T-cell (primary cell): Measurements from ENCODE around the gene PDE6A. TPM values are rescaled to one million over a fixed set of nuclear protein-coding genes. Genes with fewer than 3 reads are reported as not detected.

Experiments
- ATAC-seq, 4 experiments: fragments of 200-7000 bp in 3 of 4; fragments of 150-1000 bp in 1 of 4; cut with Tn5 transposase; replicated peaks in 1 of 4; 1 replicate in 3 of 4; 2 replicates in 1 of 4; pipeline ENCODE4 v1.10.0; 2021; ENCODE audit warnings: moderate library complexity in 3 of 4, mild to moderate bottlenecking in 2 of 4, moderate number of reproducible peaks in 1 of 4
- CTCF ChIA-PET, 2 donors: fragments of 300-600 bp; sonication (Branson Sonifier 250); formaldehyde crosslinking; loops; one replicate each; lab custom pipeline; 2022; ENCODE audit warnings: antibody characterized with exemption in 2 of 2; lab: Charles Lee
- POLR2A ChIA-PET, 2 donors: fragments of 300-600 bp; sonication (Branson Sonifier 250); formaldehyde crosslinking; loops; one replicate each; lab custom pipeline; 2022; ENCODE audit warnings: antibody characterized with exemption in 2 of 2; lab: Charles Lee
- DNase-seq, 35 experiments: peaks; one replicate each; pipeline versions ENCODE4 v3.0.0 to v3.0.0-alpha.2; 2013 to 2023
- H3K27ac ChIP-seq: one replicate; pipeline ENCODE4 v1.5.1; 2013; ENCODE audit warnings: low read length
- H3K27me3 ChIP-seq, 2 experiments: replicated peaks in 1 of 2; 1 replicate in 1 of 2; 2 replicates in 1 of 2; pipeline versions ENCODE4 v1.6.1 to v1.7.0; 2013; ENCODE audit warnings: low read length in 1 of 2, mixed read lengths in 1 of 2; ENCODE audit not compliant: control insufficient read depth in 2 of 2, insufficient read depth in 2 of 2; ENCODE audit errors: extremely low read depth in 1 of 2
- H3K36me3 ChIP-seq, 2 donors: 1 replicate in 1 of 2; 2 replicates in 1 of 2; pipeline versions ENCODE4 v1.6.1 to v1.7.0; 2013; ENCODE audit warnings: low read length in 1 of 2; ENCODE audit not compliant: control insufficient read depth in 2 of 2, insufficient read depth in 1 of 2; ENCODE audit errors: extremely low read depth in 1 of 2
- H3K4me1 ChIP-seq, 2 experiments: 1 replicate in 1 of 2; 2 replicates in 1 of 2; pipeline versions ENCODE4 v1.6.1 to v1.7.0; 2013; ENCODE audit warnings: low read length in 2 of 2, mixed read lengths in 1 of 2; ENCODE audit not compliant: insufficient read depth in 2 of 2, control insufficient read depth in 1 of 2; ENCODE audit errors: extremely low read depth in 1 of 2
- H3K4me3 ChIP-seq, 2 donors: 1 replicate in 1 of 2; 2 replicates in 1 of 2; pipeline versions ENCODE4 v1.5.1 to v1.7.0; 2013; ENCODE audit warnings: mild to moderate bottlenecking in 2 of 2, low read length in 1 of 2, moderate library complexity in 1 of 2; ENCODE audit not compliant: control insufficient read depth in 1 of 2; ENCODE audit errors: extremely low read depth in 1 of 2
- H3K9me3 ChIP-seq: 2 replicates; pipeline ENCODE4 v1.7.0; 2013
- H3K27ac Mint-ChIP-seq, 2 donors: one replicate each; pipeline ENCODE4 v1.8.0; 2020 to 2021; ENCODE audit warnings: mild to moderate bottlenecking in 2 of 2, mixed read lengths in 2 of 2
- H3K27me3 Mint-ChIP-seq, 2 donors: one replicate each; pipeline ENCODE4 v1.8.0; 2021 to 2022; ENCODE audit warnings: mixed read lengths in 2 of 2
- H3K36me3 Mint-ChIP-seq: one replicate; pipeline ENCODE4 v1.8.0; 2021; ENCODE audit warnings: mixed read lengths
- H3K4me1 Mint-ChIP-seq, 3 donors: one replicate each; pipeline ENCODE4 v1.8.0; 2020 to 2022; ENCODE audit warnings: mixed read lengths in 3 of 3, mild to moderate bottlenecking in 1 of 3
- H3K4me3 Mint-ChIP-seq, 3 donors: one replicate each; pipeline ENCODE4 v1.8.0; 2020 to 2022; ENCODE audit warnings: mild to moderate bottlenecking in 3 of 3, mixed read lengths in 3 of 3, moderate library complexity in 3 of 3
- H3K9me3 Mint-ChIP-seq, 3 donors: one replicate each; pipeline ENCODE4 v1.8.0; 2020 to 2022; ENCODE audit warnings: mixed read lengths in 3 of 3
- WGBS: methylation state at CpG from one replicate; pipeline ENCODE4 v1.1.5; 2013; ENCODE audit warnings: missing lambda C conversion rate; ENCODE audit not compliant: insufficient coverage; 5-methylcytosine and 5-hydroxymethylcytosine counted together
- total RNA-seq, 35 experiments: library from RNA in 6 of 35; stranded (reverse) in 6 of 35; fragments of 120-200 nt in 1 of 35; gene quantifications; one replicate each; pipeline versions ENCODE4 v1.2.1 to v1.2.4 and lab custom pipeline; 2013 to 2026

Gene PDE6A
- total RNA-seq, 5 donors from 2014 or later (not counting 1 experiment from before 2014, with no cell fraction given): not detected

DNA sequence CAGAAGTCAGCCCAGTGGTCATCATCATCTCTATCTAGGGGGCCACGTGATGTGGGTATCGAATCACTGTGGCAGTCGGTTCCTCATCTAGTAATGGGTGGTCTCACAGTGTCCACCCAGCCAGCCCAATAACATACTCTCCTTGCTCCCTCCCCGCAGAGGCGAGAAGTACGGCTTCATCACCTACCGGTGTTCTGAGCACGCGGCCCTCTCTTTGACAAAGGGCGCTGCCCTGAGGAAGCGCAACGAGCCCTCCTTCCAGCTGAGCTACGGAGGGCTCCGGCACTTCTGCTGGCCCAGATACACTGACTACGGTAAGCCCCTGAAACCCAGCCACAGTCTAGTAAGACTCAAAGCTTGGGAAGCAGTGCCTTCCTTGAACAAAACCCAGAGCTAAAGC lies 99.0 kb downstream of the PDE6A start:
- POLR2A ChIA-PET: no interaction called here
- DNase-seq (no peak), ATAC-seq (no peak)
- Mint-ChIP-seq H3K4me1 (no peaks in the 10 kb centered on the region), H3K9me3 (no peaks in the 10 kb centered on the region), H3K4me3 (no peak overlapping the region), H3K27me3 (no peaks in the 10 kb centered on the region), H3K36me3 (peaks cover 52% of the 10 kb centered on the region), H3K27ac (no peak overlapping the region)
- CTCF ChIA-PET: no interaction called here
- H3K4me3 ChIP-seq: no peak overlapping the region
- no peaks in the 10 kb centered on the region for H3K27me3 ChIP-seq
- 99% methylated on average over 11 of the region's 15 CpGs for WGBS
- H3K36me3 ChIP-seq: peaks cover 0 to 14% of the 10 kb centered on the region in 2 donors
- no peaks in the 10 kb centered on the region for H3K9me3 ChIP-seq
- no peak overlapping the region for H3K27ac ChIP-seq
- H3K4me1 ChIP-seq: no peaks in the 10 kb centered on the region

DNA sequence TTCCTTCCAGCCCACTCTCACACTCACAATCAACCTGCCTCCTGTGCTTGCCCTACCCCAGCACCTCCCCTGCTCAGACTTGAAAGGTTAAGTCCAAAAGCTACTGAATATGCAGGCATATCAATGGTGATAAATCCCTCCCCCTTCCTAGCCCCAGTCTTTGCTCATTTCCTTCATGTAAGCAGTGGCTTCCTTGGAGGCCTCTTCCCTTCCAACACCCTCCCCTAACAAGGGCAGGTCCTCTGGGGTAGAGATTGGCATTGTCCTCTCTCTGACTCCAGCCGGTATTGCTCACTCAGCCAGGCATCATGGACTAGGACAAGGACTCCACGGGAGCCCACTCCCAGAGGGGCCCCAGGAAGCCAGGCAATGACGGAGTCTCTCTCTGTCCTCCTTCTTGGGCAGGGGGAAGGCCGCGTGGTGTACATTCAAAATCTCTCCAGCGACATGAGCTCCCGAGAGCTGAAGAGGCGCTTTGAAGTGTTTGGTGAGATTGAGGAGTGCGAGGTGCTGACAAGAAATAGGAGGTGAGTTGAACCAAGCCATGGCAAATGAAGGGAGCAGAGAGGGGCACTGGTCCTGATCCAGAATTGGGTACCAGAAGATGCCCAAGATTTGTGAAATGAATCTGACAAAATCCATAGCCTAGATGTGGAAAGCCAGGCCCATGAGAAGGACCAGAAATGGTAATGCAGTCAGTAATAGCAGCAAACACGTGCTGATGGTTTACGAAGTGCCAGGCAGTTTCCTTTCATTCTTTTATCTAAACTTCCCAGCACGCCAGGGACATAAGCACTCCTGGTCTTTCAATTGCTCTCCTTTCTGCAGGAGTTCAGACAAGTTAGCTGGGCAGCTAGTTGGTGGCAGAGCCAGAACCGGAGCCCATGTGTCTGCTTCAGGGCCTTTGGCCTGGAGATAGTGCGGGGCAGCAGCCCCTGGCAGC lies 102.5 kb downstream of the PDE6A start:
- H3K36me3 Mint-ChIP-seq: peaks cover 38% of the 10 kb centered on the region
- no peaks in the 10 kb centered on the region for H3K9me3 Mint-ChIP-seq
- Histone ChIP-seq H3K4me1 (no peaks in the 10 kb centered on the region), H3K36me3 (peaks cover 0 to 9% of the 10 kb centered on the region in 2 donors), H3K27ac (no peak overlapping the region), H3K27me3 (no peaks in the 10 kb centered on the region), H3K4me3 (no peak overlapping the region), H3K9me3 (no peaks in the 10 kb centered on the region)
- DNase-seq: no peak
- H3K27ac Mint-ChIP-seq: no peak overlapping the region
- H3K4me3 Mint-ChIP-seq: no peak overlapping the region
- no peak for ATAC-seq
- no peaks in the 10 kb centered on the region for H3K27me3 Mint-ChIP-seq
- POLR2A ChIA-PET: no interaction called here
- CTCF ChIA-PET: interaction anchor here in 1 of 2 donors (0.7 kb wide), 1 partner anchor 13 kb away, joined by 3 read pairs; no protein-coding TSS in a partner anchor
- WGBS: 95% methylated on average over 13 of the region's 14 CpGs
- H3K4me1 Mint-ChIP-seq: no peaks in the 10 kb centered on the region

DNA sequence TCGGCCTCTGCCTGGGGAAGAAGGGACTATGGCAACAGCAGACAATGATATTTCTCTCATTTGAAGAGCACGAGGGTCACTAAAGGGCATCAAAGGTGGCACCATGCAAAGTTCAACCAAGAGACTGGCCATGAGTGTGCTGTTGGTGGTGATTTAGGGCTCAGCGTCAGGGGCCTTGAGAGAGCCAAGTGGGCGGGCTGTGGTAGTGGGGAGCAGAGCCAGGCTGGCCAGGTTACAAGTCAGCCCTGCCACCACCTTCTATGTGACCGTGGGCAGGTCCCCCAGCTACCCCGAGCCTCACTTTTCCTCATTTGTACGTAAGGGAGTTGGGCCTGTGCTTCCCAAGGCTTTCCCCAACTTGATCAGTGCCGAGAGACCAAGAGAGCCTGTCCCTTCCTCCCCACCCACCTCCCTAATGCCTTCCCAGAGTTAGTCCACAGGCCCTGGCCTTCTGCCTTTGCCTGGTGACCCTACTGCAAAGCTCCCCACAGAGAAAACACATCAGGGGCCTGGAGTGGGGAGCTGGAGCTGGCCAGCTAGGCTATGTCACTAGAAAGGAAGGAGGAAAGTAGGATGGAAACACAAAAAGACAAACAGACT lies 104.3 kb downstream of the PDE6A start:
- Histone ChIP-seq H3K27ac (no peak overlapping the region), H3K4me1 (no peaks in the 10 kb centered on the region), H3K36me3 (peaks cover 2 to 7% of the 10 kb centered on the region in 2 donors), H3K9me3 (no peaks in the 10 kb centered on the region), H3K27me3 (no peaks in the 10 kb centered on the region), H3K4me3 (no peak overlapping the region)
- DNase-seq (no peak), ATAC-seq (no peak)
- WGBS: 93% methylated on average over 6 of the region's 8 CpGs
- ChIA-PET CTCF (interaction anchor here in 1 of 2 donors (1.0 kb wide), 1 partner anchor 12 kb away, joined by 4 read pairs; no protein-coding TSS in a partner anchor), POLR2A (no interaction called here)
- no peaks in the 10 kb centered on the region for H3K9me3 Mint-ChIP-seq
- no peaks in the 10 kb centered on the region for H3K27me3 Mint-ChIP-seq
- no peak overlapping the region for H3K27ac Mint-ChIP-seq
- H3K36me3 Mint-ChIP-seq: peaks cover 30% of the 10 kb centered on the region
- H3K4me3 Mint-ChIP-seq: no peak overlapping the region
- no peaks in the 10 kb centered on the region for H3K4me1 Mint-ChIP-seq

DNA sequence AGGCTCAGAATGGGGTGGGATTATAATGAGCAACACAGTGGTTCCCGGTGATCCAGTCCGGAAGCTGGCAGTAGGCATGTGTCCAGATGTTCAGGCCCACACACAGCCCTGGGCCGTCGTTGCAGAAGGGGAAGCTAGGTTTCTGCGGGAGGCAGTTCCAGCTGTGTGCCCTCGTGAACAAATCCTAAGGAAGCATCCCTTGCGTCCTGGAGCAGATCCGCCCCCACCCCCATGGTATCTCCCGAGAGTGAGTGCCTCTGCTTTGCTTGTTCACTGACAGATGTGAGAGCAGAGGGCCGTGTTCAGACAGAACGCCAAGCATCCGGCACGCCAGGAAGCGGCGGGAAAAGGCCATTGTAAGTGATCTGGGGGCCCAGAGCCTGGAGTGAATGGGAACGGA lies 104.8 kb downstream of the PDE6A start:
- no peaks in the 10 kb centered on the region for H3K4me1 Mint-ChIP-seq
- no peaks in the 10 kb centered on the region for H3K9me3 Mint-ChIP-seq
- Histone ChIP-seq H3K36me3 (peaks cover 2 to 7% of the 10 kb centered on the region in 2 donors), H3K9me3 (no peaks in the 10 kb centered on the region), H3K4me3 (no peak overlapping the region), H3K4me1 (no peaks in the 10 kb centered on the region), H3K27ac (no peak overlapping the region), H3K27me3 (no peaks in the 10 kb centered on the region)
- 96% methylated on average over 16 of the region's 16 CpGs for WGBS
- CTCF ChIA-PET: interaction anchor here in 1 of 2 donors (0.8 kb wide), 1 partner anchor 11 kb away, joined by 4 read pairs; no protein-coding TSS in a partner anchor
- POLR2A ChIA-PET: no interaction called here
- no peak for DNase-seq
- H3K36me3 Mint-ChIP-seq: peaks cover 28% of the 10 kb centered on the region
- no peak for ATAC-seq
- H3K27me3 Mint-ChIP-seq: no peaks in the 10 kb centered on the region
- no peak overlapping the region for H3K27ac Mint-ChIP-seq
- H3K4me3 Mint-ChIP-seq: no peak overlapping the region

DNA sequence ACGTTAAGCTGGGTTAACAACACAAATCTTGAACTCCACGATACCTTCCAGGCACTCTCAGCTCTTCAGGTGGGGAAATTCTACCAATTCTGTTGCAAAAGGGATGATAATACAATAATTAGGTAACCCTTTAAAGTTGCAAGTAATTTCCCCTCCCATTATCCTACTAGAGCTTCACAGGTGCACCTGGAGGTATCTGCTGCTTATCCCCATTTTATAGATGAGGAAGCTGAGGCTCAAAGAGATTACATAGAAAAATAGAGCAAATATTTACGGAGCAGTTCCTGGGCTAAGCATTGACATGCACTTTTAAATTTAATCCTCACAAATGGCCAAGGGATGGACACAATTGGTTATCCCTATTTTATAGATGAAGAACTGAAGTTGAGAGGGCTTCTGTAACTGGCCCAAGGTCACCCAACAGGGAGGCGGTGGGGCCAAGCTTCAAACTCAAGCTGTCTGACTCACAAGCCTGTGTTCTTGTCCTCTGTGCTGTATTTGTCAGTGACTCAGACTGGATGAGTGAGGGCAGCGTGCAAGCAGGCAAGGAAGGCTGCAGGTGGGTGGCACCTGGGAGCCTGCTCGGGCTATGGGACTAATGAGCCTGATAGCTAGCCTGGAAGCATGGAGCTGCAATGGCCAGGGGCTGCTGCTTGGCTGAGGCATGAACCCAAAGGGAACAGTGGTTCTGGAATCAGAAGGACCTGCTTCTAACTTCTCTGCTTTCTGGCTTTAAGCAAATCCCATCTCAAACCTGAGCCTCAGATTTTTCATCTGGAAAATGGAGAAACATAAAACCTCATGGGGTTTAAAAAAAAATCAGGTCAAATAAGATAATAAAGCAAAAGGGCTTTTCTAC lies 105.5 kb downstream of the PDE6A start:
- H3K27ac Mint-ChIP-seq: no peak overlapping the region
- peaks cover 2 to 7% of the 10 kb centered on the region in 2 donors for H3K36me3 ChIP-seq

More for the DNA sequence above, 105.5 kb downstream of the PDE6A start:
- no peak overlapping the region for H3K27ac ChIP-seq
- H3K9me3 ChIP-seq: no peaks in the 10 kb centered on the region
- no peaks in the 10 kb centered on the region for H3K4me1 Mint-ChIP-seq
- no peaks in the 10 kb centered on the region for H3K4me1 ChIP-seq
- H3K4me3 Mint-ChIP-seq: no peak overlapping the region
- H3K36me3 Mint-ChIP-seq: peaks cover 29% of the 10 kb centered on the region
- no peaks in the 10 kb centered on the region for H3K27me3 ChIP-seq
- DNase-seq (no peak), ATAC-seq (no peak)
- no peaks in the 10 kb centered on the region for H3K9me3 Mint-ChIP-seq
- H3K27me3 Mint-ChIP-seq: no peaks in the 10 kb centered on the region
- POLR2A ChIA-PET: no interaction called here
- WGBS: 100% methylated on average over 3 of the region's 6 CpGs
- H3K4me3 ChIP-seq: no peak overlapping the region
- CTCF ChIA-PET: interaction anchor here (0.5 to 1.4 kb wide), 8 partner anchors 8 to 151 kb away, joined by 3 to 4 read pairs (median 3); no protein-coding TSS in a partner anchor
